Islet of Langerhans (tissue), 1 donor: Measurements from ENCODE around the gene CYSRT1.

Source experiments
- FAIRE-seq: peaks from one replicate; lab custom pipeline; 2011; peaks lifted over from hg19 to GRCh38; lab: Jason Lieb, UNC

The CYSRT1 gene

DNA sequence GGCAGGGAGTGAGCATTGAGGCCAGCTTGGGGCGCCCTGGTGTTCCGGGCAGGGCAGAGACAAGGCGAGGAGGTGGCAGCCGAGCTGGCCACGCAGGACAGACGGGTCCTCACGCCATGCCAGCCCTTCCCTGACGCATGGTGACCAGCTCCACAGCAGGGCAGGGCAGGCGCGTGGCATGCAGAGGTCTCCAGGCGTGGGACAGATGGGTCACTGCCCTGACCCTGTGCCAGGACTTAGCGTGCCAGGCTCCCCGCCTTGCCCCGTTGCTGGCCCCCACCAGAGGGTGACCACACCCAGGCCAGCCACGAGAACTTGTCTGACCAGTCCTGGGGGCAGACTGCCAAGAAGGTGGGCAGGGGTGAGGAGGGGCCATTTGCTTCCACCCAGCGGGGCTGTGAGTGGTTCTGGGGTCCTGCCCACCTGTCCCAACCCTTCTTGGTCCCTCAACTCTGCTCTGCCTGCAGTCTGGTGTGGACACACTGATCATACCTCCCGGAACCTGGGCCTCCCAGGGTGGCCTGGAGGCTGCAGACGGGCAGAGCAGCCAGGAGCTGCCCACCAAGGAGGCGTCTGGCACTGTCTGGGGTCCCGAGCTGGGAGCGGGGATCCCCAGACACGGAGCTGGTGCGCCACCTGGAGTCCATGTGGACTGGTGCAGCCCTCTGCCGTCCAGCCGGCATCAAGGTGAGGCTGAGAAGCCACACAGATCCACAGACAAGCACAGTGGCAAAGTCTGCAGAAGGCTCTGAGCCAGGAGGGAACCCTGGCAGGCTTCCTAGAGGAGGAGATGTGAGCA, 2.3 kb downstream of the CYSRT1 start, which contains the start of gene RNF224:
TSS of gene RNF224 (plus strand) at position 449 of the 799 bp plus-strand sequence. CDS start 834 bp downstream, outside the sequence.
- no peak for FAIRE-seq

DNA sequence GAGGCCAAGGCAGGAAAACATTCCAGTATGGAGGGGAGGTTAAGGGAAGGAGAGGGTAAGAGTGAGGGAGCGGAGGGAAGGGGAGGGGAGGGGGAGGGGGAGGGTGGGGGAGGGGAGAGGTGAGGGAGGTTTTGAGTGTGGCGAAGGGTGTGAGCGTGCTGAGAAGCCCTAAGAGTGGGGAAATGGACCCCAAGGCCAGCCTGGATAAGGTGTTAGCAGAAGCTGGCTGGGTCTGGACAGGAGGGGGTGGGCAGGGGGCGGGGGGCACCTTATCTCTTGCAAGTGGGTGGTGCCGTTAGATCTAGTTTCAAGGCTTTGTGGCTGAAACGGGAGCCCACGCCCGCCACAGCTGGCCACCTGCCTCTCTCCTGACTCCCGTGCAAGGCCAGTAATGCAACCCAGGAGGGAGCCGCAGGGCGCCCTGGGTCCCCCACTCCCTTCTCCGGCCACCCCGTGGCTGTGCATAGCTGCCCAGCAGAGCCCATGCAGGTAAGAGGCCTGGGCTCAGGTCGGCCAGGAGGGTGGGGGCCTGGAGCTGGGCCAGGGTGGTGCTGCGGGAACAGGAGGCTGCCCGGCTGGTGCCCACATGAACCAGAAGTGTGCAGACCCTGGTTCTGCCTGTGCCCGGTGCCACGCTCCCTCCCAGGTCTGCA, 3.0 kb downstream of the CYSRT1 start:
- no peak for FAIRE-seq

DNA sequence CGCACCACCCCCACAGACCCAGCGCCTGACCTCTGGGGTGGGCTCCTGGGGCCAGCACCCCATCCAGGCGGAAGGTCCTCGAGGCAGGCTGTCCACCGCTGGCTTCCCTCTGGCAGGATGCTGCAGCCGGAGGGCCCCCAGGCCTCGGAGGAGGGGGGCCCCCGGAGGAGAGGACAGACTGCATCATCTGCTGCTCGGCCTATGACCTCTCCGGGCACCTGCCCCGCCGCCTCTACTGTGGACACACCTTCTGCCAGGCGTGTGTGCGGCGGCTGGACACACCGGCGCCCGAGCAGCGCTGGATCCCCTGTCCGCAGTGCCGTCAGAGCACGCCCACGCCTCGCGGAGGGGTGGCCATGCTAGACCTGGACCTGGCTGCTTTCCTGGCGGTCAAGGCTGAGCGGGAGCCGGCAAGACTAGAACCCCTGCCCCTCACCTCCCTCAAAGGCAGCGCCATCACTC, 3.6 kb downstream of the CYSRT1 start:
- no peak for FAIRE-seq

DNA sequence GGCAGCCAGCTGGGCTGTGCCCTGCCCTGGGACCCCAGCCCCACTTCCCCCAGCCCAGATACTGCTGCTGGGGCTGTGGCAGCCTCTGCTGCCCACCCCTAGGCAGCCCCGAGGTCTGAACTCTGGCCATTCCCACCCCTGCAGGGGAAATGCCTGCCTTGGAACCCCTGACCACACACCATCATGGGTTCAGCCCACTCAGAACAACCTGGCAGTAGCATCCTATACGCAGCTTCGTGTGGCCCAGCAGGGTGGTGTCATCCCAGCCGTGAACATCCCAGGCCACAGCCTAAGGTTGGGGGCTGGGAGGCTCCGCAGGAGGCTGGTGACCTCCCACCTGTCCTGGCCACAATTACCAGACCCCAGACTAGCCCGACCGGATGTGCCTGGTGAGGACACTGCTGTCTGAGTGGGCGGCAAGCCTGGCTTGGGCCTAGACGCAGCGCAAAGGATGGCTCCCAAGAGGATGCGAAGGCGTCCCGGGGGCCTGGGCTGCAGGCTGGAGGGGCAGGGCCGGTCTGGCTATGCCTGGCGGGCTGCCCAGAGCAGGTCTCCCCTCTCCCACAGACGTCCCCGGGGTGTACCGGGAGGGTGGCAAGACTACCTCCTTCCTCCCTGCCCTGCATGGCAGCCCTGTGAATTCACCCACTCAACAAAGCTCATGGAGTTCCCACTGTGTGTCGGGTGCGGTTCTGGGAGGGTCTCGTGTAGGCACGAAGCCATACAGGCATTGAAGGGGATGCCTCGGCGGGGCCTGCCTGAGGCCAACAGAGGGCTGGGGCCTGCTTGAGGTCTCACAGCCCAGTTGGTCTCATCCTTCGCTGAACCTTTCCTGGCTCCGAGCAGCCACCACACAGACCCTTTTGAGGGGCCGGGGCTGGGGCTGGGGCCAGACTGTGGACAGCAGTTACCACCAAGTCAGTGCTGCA, 4.3 kb downstream of the CYSRT1 start:
- no peak for FAIRE-seq

DNA sequence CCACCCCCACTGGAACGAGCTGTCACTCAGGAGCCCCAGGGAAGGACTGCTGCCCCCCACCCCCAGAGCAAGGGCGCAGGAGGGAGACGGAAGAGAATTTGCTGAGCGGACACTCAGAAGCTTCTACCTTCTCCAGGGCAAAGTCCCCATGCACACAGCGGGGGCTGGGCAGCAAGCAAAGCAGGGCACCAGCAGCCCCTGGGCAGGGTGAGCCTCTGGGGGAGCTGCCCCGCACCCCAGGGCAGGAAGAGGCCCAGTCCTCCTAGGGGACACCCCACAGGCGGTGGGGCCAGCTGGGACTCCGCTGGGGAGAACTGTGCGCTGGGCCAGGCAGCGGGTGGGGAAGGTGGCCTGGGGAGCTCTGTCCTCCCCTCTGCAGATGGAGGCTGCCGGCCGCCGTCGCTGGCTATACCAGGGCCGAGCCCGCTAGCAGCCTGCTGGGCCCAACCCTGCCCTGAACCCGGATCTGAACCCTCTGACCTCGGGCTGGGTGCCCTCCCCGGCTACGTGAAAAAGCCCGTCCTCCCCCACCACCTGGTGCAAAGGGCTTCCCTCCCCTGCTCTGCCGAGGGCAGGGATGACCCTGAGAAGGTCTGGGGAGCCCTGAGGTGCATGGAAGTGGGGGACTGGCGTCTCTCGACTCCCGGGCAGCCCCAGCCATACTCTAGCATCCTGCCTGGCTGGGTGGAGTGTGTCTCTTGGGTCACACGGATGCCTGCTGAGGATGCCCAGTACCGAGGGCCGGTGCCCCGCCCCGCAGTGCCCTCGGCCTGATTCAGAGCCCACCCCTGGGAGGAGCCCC, 5.1 kb downstream of the CYSRT1 start:
- no peak for FAIRE-seq

DNA sequence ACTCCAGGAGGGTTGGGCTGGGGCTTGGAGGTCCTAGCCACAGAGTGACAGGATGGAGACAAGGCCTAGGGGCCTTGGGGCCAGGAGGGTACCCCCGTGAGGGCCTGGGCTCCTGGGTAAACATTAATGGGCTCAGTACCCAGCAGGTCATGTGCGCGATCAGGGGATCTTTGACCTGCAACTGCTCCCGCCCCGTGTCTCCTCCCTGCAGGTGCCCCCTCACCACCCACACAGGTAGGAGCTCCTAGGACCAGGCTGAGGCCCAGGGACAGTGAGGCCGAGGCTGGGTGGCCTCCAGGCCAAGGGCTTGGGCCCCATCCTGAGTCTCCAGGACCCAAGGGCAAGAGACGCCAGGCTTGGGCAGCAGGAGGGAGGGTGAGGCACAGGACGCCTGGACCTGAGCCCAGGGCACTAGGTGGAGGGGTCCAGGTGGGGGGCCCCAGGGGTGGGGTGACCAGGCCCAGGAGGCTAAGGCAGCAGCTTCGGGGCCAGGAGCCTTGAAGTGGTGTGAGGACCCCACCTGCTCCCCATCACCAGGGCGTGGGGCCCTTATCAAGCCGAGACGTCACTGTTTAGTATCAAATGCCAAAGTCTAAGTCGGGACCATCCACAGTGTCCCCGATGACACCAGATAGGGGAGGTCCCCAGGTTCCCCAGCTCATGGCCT, 5.9 kb downstream of the CYSRT1 start, which contains the start of gene SLC34A3:
TSS of gene SLC34A3 (plus strand) at position 197 of the 667 bp plus-strand sequence. CDS start 802 bp downstream, outside the sequence.
- FAIRE-seq: no peak

DNA sequence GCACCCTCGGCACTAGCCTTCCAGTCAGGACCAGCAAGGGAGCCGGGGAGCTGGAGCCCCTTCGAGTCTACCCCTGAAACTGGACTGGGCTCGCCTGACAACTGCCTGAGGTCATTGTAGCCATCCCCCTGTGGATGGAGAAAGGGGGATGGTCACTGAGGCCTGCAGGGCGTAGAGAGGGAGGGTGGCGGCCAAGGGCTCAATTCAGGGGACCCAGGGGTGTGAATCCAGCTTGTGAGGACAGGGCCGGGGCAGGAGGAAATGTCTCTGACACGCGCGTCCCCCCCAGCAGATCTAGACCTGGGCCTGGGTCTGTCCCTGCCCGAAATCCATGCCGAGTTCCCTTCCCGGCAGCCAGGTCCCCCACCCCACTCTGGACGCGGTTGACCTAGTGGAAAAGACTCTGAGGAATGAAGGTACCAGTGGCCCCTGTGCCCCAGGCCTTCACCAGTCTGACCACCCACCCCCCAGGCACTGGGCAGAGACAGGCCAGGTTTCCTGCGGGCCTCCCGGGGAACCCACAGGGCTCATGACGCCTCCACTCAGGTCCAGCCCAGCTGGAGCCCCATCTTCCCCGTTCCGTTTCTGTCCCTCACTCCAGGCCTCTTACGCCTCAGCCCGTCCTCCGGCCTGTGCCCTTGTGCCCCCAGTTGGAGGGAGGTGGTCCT, 6.5 kb downstream of the CYSRT1 start:
- no peak for FAIRE-seq

DNA sequence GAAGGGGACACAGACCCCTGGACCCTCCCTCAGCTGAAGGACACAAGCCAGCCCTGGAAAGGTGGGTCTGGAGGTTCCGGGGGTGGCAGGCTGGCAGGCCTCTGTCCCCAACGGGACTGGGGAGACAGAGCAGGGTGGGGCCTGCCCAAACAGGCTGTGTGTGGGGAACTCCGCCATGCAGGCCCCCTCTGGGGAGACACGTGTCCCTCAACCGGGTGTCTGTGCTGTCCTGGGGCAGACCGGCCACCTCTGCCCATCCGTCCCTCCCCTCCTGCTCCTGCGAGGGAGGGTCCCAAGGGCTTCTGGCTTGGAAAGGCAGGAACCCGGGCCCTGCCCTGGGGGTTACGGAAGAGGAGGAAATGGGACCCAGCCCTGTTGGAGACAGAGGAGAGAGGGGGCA, 7.1 kb downstream of the CYSRT1 start:
- no peak for FAIRE-seq

DNA sequence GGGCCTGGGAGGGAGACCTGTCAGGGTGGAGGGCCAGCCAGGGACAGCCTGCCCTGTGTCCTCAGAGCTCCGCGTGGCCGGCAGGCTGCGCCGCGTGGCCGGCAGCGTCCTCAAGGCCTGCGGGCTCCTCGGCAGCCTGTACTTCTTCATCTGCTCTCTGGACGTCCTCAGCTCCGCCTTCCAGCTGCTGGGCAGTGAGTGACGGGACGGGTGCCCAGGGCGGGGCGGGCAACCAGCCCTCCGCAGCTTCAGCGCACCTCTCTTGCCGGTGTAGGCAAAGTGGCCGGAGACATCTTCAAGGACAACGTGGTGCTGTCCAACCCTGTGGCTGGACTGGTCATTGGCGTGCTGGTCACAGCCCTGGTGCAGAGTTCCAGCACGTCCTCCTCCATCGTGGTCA, 7.5 kb downstream of the CYSRT1 start:
- no peak for FAIRE-seq

DNA sequence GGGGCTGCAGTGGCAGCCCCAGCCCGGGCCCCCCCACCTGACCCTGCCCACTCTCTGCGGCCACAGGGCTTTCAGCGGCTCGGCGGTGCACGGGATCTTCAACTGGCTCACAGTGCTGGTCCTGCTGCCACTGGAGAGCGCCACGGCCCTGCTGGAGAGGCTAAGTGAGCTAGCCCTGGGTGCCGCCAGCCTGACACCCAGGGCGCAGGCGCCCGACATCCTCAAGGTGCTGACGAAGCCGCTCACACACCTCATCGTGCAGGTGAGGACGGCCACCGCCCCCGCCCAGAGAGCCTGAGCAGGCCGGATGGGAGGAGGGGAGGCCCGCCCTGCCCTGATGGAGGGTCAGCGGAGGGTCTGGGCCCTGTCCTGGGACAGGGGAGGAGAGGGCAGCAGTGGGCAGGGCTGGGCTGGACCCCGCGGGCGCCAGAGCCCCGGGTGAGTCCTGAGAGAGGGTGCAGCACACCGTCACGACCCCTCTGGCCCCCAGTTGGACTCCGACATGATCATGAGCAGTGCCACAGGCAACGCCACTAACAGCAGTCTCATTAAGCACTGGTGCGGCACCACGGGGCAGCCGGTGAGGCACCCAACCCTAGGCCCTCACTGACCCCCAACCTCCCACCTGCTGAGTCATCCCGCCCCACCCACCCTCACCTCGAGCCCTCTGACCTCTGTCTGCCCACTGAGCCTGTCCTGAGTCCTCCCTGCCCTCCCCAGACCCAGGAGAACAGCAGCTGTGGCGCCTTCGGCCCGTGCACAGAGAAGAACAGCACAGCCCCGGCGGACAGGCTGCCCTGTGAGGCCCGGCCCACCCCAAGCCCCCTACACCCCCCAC, 8.4 kb downstream of the CYSRT1 start:
- FAIRE-seq: no peak

DNA sequence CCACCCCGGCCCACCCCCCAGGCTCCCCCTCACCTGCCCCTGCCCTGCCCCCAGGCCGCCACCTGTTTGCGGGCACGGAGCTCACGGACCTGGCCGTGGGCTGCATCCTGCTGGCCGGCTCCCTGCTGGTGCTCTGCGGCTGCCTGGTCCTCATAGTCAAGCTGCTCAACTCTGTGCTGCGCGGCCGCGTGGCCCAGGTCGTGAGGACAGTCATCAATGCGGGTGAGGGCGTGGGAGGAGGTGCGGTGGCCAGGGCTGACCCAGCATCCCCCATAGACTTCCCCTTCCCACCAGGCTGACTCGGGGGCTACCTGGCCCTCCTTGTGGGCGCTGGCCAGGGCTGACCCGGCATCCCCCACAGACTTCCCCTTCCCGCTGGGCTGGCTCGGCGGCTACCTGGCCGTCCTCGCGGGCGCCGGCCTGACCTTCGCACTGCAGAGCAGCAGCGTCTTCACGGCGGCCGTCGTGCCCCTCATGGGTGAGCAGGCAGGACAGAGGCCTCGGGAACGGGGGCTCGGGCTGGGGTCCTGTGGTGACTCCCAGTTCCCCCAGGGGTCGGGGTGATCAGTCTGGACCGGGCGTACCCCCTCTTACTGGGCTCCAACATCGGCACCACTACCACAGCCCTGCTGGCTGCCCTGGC, 9.2 kb downstream of the CYSRT1 start:
- FAIRE-seq: no peak

DNA sequence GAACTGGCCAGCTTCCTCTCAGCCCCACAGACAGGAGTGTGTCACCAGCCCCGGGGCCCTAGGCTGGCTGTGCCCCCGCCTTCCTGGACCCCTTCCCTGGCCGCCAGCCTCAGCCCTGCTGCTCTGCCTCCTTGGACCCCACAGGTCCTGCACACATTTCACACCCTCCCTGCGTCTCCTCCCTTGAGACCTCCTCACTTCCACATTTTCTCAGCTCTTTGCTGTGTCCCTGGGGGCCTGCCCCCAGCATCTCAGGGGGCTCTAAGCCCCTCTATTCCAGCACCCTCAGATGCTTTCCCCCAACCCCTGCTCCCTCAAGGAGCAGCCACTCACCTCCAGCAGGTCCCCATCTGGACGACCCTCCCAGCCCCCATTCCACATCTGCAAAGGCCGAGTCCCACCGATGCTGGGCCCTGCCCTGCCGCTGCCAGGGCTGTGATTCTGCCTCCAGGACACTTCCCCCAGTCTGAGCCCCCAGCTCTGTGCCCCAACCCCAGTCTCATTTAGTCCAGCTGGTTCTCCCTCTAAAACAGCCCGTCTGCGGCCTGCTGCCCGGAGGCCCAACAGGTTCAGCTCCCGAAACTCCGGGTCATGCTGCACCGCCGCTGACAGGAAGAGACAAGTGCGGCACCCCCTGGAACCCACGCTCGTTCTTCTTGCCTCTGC, 9.9 kb downstream of the CYSRT1 start:
- no peak for FAIRE-seq

DNA sequence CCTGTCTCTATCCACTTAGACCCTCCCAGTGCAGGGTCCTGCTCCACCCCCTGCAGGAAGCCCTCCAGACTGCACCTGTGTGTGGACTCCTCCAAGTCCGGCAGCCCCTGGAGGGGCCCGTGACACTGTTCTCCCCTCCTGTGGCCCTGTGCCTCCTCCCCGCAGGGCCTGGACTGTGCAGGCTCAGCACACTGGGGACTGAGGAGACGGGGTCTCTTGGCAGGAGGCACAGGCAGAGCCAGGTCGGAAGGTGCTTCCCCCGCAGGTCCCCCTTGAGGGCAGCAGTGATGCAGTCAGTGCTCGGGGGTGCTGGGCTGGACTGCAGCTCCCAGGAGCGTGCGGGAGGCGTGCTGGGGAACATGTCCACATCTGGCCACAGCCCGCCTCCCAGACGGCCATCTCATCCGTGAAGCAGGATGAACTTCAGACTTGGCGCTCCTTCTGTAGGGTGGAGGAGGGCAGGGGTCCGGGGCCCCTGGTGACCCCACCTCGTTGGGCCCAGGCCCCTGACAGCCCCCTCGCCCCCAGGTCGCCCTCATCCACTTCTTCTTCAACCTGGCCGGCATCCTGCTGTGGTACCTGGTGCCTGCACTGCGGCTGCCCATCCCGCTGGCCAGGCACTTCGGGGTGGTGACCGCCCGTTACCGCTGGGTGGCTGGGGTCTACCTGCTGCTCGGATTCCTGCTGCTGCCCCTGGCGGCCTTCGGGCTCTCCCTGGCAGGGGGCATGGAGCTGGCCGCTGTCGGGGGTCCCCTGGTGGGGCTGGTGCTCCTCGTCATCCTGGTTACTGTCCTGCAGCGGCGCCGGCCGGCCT, 10.7 kb downstream of the CYSRT1 start:
- FAIRE-seq: no peak

DNA sequence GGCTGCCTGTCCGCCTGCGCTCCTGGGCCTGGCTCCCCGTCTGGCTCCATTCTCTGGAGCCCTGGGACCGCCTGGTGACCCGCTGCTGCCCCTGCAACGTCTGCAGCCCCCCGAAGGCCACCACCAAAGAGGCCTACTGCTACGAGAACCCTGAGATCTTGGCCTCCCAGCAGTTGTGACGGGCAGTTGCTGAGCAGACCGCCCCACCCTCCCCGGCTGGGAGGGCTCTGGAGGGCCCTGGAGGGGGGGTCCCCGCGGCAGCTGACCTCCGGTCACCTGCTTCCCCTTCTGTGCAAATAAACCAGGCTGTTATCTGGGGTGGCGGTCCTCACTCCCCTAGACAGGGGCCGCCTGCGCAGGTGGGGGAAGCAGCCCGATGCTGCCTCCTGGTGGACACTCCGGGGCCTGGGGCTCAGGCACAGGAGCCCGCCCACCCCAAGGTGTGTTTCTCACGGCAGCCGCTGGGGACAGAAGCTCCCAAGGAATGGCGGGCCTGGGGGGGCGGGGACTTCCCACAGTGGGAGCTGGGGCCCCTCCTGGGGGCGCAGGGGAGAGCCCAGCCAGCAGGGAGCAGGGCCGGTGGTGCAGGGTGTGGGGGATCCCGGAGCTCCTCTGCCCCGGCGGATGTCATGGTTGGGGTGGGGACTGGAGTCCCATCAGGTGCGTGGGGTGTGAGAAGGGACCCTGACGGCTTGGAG, 11.4 kb downstream of the CYSRT1 start:
- no peak for FAIRE-seq

DNA sequence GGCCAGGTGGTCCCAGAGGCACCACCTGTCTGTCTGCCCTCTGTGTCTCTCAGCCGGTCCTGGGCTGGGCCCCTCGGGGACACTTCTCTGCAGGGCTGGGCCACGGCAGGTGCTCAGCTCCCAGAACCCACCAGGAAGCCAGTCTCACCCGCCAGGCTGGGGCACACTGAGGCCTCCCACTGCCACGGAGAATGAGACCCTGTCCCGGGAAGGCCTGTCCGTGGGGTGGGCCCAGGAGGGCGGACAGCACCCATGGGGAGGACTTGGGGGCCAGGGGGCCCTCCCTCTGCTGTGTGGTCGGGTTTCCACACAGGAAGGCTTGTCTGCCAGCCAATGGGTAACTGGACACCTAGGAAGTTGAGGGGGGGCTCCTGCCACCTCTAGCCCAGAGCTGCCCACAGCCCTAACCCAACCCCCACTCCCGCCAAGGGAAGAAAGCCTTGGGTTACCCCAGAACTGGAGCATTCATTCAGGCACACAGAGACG, 12.0 kb downstream of the CYSRT1 start:
- no peak for FAIRE-seq
